Smooth muscle cell of the coronary artery (primary cell): Measurements from ENCODE around the gene KRTAP4-8. TPM values are rescaled to one million over a fixed set of nuclear protein-coding genes. Genes with fewer than 3 reads are reported as not detected.

Experiments
- total RNA-seq: library from RNA; depleted of rRNA; stranded (reverse); fragments of >200 nt; gene quantifications from 2 replicates; pipeline ENCODE4 v1.2.3, GENCODE V29; 2014; ENCODE audit warnings: low replicate concordance

Gene KRTAP4-8
- total RNA-seq: not detected in 2 replicates

DNA sequence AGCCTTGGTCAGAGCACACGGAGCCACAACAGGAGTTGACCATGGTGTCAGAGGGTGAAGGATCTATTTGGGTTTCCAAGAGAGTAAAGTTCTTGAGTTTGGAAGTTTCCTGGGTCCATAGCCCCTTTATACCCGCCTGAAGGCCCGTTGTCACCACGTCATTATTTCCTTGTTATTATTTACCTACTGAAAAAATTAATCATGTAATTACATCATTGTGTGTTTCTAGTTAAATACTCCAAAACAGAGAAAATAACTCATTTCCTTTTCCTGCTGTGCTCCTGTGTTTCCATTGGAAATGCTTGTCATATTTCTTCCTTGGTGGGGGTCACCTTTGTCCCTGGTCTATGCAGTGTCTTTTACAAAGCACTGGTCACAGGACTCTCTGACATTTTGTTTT lies at the start of gene KRTAP4-8:
Gene KRTAP4-8, minus strand, starts transcription at position 101 of the 400 bp plus-strand sequence. Its CDS starts 58 bp downstream, at position 43.

DNA sequence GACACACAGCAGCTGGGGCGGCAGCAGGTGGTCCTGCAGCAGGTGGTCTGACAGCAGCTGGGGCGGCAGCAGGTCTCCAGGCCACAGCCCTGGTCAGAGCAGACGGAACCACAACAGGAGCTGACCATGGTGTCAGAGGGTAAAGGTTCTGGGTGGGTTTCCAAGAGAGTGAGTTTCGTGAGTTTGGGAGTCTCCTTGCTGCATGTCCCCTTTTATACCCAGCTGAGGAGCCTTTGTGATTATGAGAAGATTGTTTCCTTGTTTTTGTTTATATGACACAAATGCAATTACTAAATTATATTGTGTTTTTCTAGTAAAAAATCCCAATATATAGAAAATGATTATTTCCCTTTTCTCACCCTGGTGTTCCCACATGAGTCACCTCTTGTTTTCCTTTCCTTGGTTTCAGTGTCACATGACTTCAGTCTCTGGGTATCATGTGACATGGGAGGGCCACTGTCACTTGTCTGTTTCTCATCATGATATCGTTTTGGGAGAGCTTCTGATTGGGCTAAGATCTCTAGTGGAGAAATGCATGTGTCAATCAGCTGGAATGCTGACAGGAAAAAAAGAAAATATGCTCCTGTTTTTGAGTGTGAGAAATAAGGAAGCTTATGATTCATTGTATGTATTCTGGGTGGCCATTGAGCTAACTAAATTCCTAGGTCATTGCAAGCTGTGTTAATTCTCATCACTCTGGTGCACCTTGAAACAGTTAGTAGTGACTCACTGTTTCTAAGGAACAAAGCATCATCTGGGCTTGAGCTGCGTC lies 42.6 kb upstream of the KRTAP4-8 start, which contains the start of gene KRTAP4-6:
Gene KRTAP4-6, minus strand, starts transcription at position 185 of the 772 bp plus-strand sequence. Its CDS starts 57 bp downstream, at position 128.

DNA sequence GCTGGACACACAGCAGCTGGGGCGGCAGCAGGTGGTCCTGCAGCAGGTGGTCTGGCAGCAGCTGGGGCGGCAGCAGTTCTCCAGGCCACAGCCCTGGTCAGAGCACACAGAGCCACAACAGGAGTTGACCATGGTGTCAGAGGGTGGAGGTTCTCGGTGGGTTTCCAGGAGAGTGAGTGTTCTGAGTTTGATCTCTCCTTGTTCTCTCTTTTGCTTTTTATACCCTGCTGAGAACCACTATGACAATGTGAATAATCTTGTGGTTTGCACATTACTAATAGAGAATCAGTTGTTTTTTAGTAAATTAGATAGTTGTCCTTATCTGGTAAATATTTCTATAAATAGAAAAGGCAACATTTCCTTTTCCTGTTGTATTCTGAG lies 26.0 kb upstream of the KRTAP4-8 start, which contains the start of gene KRTAP4-12:
Gene KRTAP4-12, minus strand, starts transcription at position 192 of the 381 bp plus-strand sequence. Its CDS starts 60 bp downstream, at position 132.

DNA sequence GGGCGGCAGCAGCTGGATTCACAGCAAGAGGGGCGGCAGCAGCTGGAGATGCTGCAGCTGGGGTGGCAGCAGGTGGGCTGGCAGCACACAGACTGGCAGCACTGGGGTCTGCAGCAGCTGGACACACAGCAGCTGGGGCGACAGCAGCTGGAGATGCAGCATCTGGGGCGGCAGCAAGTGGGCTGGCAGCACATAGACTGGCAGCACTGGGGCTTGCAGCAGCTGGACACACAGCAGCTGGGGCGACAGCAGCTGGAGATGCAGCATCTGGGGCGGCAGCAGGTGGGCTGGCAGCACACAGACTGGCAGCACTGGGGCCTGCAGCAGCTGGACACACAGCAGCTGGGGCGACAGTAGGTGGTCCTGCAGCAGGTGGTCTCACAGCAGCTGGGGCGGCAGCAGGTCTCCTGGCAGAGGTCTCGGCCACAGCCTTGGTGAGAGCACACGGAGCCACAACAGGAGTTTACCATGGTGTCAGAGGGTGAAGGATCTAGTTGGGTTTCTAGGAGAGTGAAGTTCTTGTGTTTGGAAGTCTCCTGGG lies 20.0 kb upstream of the KRTAP4-8 start, which contains the start of gene KRTAP4-11:
Gene KRTAP4-11, minus strand, starts transcription at position 528 of the 541 bp plus-strand sequence. Its CDS starts 58 bp downstream, at position 470.

DNA sequence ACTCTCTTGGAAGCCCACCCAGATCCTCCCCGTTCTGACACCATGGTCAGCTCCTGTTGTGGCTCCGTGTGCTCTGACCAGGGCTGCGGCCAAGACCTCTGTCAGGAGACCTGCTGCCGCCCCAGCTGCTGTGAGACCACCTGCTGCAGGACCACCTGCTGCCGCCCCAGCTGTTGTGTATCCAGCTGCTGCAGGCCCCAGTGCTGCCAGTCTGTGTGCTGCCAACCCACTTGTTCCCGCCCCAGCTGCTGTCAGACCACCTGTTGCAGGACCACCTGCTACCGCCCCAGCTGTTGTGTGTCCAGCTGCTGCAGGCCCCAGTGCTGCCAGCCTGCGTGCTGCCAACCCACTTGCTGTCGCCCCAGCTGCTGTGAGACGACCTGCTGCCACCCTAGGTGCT lies 7.4 kb upstream of the KRTAP4-8 start, which contains the start of gene KRTAP4-9:
Gene KRTAP4-9, plus strand, starts transcription at position 43 of the 400 bp plus-strand sequence. Its CDS starts 0 bp downstream, at position 43.

DNA sequence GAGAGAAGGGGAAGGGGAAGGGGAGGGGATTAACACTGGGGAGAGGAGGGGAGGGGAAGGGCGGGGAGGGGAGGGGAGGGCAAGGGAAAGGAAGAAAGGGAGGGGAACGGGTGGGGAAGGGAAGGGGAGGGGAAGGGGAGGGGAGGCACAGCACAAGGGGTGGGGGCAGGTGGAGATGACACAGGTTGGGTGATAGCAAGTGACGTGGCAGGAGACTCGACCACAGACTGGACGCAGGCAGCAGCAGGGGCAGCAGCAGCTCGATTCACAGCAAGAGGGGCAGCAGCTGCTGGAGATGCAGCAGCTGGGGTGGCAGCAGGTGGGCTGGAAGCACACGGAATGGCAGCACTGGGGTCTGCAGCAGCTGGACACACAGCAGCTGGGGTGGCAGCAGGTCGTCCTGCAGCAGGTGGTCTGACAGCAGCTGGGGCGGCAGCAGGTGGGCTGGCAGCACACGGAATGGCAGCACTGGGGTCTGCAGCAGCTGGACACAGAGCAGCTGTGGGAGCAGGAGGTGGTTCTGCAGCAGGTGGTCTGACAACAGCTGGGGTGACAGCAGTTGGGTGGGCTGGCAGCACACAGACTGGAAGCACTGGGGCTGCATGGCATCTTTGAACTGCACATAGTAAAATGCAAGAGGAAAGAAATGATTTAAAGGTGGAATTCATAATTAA lies 3.8 kb upstream of the KRTAP4-8 start, which contains the start of gene KRTAP4-16:
Gene KRTAP4-16, minus strand, starts transcription at position 624 of the 674 bp plus-strand sequence. Its CDS starts 0 bp downstream, at position 624.

DNA sequence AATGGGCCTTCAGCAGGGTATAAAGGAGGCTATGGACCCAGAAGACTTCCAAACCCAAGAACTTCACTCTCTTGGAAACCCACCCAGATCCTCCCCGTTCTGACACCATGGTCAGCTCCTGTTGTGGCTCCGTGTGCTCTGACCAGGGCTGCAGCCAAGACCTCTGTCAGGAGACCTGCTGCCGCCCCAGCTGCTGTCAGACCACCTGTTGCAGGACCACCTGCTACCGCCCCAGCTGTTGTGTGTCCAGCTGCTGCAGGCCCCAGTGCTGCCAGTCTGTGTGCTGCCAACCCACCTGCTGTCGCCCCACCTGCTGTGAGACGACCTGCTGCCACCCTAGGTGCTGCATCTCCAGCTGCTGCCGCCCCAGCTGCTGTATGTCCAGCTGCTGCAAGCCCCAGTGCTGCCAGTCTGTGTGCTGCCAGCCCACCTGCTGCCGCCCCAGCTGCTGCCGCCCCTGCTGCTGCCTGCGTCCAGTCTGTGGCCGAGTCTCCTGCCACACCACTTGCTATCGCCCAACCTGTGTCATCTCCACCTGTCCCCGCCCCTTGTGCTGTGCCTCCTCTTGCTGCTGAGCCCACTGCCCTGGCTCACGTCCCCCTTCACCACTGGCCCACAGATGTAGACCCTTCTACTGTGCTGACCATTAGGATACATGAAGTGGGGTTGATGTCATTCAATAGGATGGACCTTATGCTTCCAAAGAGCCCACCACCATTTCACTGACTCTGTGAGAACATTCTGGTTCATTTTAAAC lies 13.7 kb downstream of the KRTAP4-8 start, which contains the start of gene KRTAP4-7:
Gene KRTAP4-7, plus strand, starts transcription at position 51 of the 757 bp plus-strand sequence. Its CDS starts 57 bp downstream, at position 108.

DNA sequence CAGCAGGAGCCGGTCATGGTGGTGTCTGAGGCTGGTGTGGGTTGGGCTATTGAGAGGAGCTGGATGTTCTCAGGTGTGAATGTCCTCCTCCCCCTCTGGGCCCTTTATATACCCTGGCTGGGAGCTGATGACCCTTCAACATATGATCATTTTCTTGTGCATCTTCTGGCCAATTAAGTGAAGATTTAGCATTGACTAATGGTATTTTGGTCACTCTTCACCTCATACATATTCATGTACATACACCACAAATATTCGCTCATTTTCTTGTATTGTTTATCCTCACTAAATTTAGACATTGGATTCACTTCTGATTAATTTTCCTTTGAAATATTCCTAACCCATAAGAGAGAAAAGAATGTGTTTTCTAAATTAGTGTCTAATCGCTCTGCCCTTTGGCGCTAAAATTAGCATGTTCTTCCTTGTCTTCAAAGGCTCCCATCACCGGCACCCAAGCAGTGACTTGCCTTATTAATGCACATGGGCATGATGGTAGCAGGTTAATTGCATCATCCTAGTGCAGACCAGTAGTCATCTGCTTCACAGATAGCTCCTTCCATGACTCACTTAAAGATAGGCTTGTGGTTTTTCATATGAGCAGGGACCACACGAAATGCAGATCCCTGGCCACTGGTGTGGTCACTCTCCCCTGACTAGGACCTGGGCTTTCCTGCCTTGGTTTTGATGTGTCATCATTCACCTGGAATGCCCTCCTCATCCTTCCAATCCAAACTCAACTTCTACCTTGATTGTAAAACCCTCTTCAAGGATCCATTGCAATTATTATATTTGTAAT lies 31.9 kb downstream of the KRTAP4-8 start, which contains the start of gene KRTAP2-4:
Gene KRTAP2-4, minus strand, starts transcription at position 51 of the 796 bp plus-strand sequence. Its CDS starts 34 bp downstream, at position 17.

DNA sequence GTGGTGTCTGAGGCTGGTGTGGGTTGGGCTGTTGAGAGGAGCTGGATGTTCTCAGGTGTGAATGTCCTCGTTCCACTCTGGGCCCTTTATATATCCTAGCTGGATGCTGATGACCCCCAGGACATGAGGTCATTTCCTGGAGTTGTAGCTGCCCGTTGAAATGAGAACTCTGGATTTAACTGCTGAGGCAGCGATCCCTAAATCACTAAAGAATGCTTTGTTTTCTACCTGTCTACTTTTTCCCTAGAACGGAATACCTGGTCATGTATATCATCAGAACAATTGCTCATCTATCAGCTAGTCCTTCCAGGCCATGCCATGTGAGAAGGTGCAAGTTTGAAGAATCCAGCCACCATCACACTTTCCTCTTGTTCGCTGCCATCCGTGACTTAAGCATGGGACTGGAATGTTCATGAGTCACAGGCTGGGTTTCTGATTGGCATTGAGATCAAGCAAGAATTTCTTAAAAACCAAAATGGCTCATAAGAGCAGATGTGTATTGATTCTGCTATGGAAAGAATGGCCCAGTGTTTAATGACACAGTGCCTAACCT lies 37.8 kb downstream of the KRTAP4-8 start, which contains the start of gene KRTAP2-3:
Gene KRTAP2-3, minus strand, starts transcription at position 63 of the 553 bp plus-strand sequence. CDS start 64 bp downstream, outside the sequence.

DNA sequence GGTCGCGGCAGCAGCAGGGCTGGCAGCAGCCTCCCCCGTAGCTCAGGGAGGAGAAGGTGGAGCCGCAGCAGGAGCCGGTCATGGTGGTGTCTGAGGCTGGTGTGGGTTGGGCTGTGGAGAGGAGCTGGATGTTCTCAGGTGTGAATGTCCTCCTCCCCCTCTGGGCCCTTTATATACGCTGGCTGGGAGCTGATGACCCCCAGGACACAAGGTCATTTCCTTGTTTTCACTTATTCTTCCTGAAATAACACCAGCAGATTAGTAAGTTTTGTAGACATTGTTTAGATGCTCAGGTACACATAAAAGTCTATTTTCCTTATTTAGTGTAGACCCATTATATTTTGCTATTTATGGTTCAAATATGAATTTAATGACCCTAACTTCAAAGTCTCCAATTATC lies 42.8 kb downstream of the KRTAP4-8 start, which contains the start of gene KRTAP2-2:
Gene KRTAP2-2, minus strand, starts transcription at position 101 of the 400 bp plus-strand sequence. Its CDS starts 19 bp downstream, at position 82.

Other genes starting within 250 kb of the KRTAP4-8 start
- gene KRT12, start 230.9 kb downstream of the KRTAP4-8 start, total RNA-seq: under 0.01 TPM in 1 of 2 replicates, not detected in the other
- not detected in 2 replicates for gene KRT20, start 212.9 kb downstream of the KRTAP4-8 start, total RNA-seq
- not detected in 2 replicates for gene KRT23, start 160.5 kb downstream of the KRTAP4-8 start, total RNA-seq
- gene KRT39, start 131.2 kb downstream of the KRTAP4-8 start, total RNA-seq: 0.12 TPM in 1 of 2 replicates, not detected in the other
- not detected in 2 replicates for gene KRT40, start 113.8 kb downstream of the KRTAP4-8 start, total RNA-seq
- gene KRTAP3-3, start 104.0 kb downstream of the KRTAP4-8 start, total RNA-seq: not detected in 2 replicates
- gene KRTAP3-2, start 98.2 kb downstream of the KRTAP4-8 start, total RNA-seq: not detected in 2 replicates
- gene KRTAP3-1, start 89.0 kb downstream of the KRTAP4-8 start, total RNA-seq: not detected in 2 replicates
- gene KRTAP1-5, start 70.9 kb downstream of the KRTAP4-8 start, total RNA-seq: not detected in 2 replicates
- not detected in 2 replicates for gene KRTAP1-4, start 67.9 kb downstream of the KRTAP4-8 start, total RNA-seq
- gene KRTAP1-3, start 63.3 kb downstream of the KRTAP4-8 start, total RNA-seq: not detected in 2 replicates
- gene KRTAP1-1, start 56.7 kb downstream of the KRTAP4-8 start, total RNA-seq: not detected in 2 replicates
- not detected in 2 replicates for gene KRTAP2-1, start 50.8 kb downstream of the KRTAP4-8 start, total RNA-seq
- not detected in 2 replicates for gene KRTAP2-2, start 42.9 kb downstream of the KRTAP4-8 start, total RNA-seq
- gene KRTAP2-3, start 38.0 kb downstream of the KRTAP4-8 start, total RNA-seq: not detected in 2 replicates
- gene KRTAP2-4, start 32.3 kb downstream of the KRTAP4-8 start, total RNA-seq: not detected in 2 replicates
- gene KRTAP4-7, start 14.0 kb downstream of the KRTAP4-8 start, total RNA-seq: not detected in 2 replicates
- not detected in 2 replicates for gene KRTAP4-16, start 4.1 kb upstream of the KRTAP4-8 start, total RNA-seq
- not detected in 2 replicates for gene KRTAP4-9, start 7.2 kb upstream of the KRTAP4-8 start, total RNA-seq
- gene KRTAP4-11, start 20.2 kb upstream of the KRTAP4-8 start, total RNA-seq: not detected in 2 replicates
- gene KRTAP4-12, start 26.0 kb upstream of the KRTAP4-8 start, total RNA-seq: not detected in 2 replicates
- gene KRTAP4-6, start 42.4 kb upstream of the KRTAP4-8 start, total RNA-seq: not detected in 2 replicates
- gene KRTAP4-5, start 51.7 kb upstream of the KRTAP4-8 start, total RNA-seq: not detected in 2 replicates
- gene KRTAP4-4, start 62.6 kb upstream of the KRTAP4-8 start, total RNA-seq: not detected in 2 replicates
- not detected in 2 replicates for gene KRTAP4-3, start 70.1 kb upstream of the KRTAP4-8 start, total RNA-seq
- gene KRTAP4-2, start 80.1 kb upstream of the KRTAP4-8 start, total RNA-seq: not detected in 2 replicates
- gene KRTAP4-1, start 86.8 kb upstream of the KRTAP4-8 start, total RNA-seq: not detected in 2 replicates
- not detected in 2 replicates for gene KRTAP9-1, start 91.7 kb upstream of the KRTAP4-8 start, total RNA-seq
- not detected in 2 replicates for gene KRTAP9-2, start 128.5 kb upstream of the KRTAP4-8 start, total RNA-seq
- gene KRTAP9-3, start 134.3 kb upstream of the KRTAP4-8 start, total RNA-seq: not detected in 2 replicates
- not detected in 2 replicates for gene KRTAP9-8, start 139.9 kb upstream of the KRTAP4-8 start, total RNA-seq
- not detected in 2 replicates for gene KRTAP9-4, start 151.5 kb upstream of the KRTAP4-8 start, total RNA-seq
- gene KRTAP9-9, start 157.2 kb upstream of the KRTAP4-8 start, total RNA-seq: not detected in 2 replicates
- gene KRTAP9-6, start 167.2 kb upstream of the KRTAP4-8 start, total RNA-seq: not detected in 2 replicates
- gene KRTAP9-7, start 177.6 kb upstream of the KRTAP4-8 start, total RNA-seq: not detected in 2 replicates
- not detected in 2 replicates for gene KRTAP29-1, start 204.7 kb upstream of the KRTAP4-8 start, total RNA-seq
- gene KRTAP16-1, start 211.2 kb upstream of the KRTAP4-8 start, total RNA-seq: not detected in 2 replicates
- gene KRTAP17-1, start 217.6 kb upstream of the KRTAP4-8 start, total RNA-seq: not detected in 2 replicates